IMR-90 (cell line): ENCODE data around the gene RHOF. TPM values are rescaled to one million over a fixed set of nuclear protein-coding genes. Genes with fewer than 3 reads are reported as not detected.

Experiments
- ATAC-seq: fragments of 200-7000 bp; cut with Tn5 transposase; 2 replicates; pipeline ENCODE4 v1.9.1; 2020; ENCODE audit warnings: low read depth, mild to moderate bottlenecking, moderate library complexity
- BruUV-seq: library from RNA; stranded (reverse); fragments of 400-500 nt; replicated peaks from 2 replicates; lab custom pipeline; 2021; lab: Mats Ljungman, UMichigan
- CTCF ChIA-PET: fragments of 300-600 bp; formaldehyde crosslinking; extraction: SDS; loops from one replicate; lab custom pipeline; 2021; ENCODE audit warnings: antibody characterized with exemption; lab: Yijun Ruan, JAX
- POLR2A ChIA-PET: fragments of 300-600 bp; sonication (Branson Sonifier 250); formaldehyde crosslinking; loops from one replicate; lab custom pipeline; 2022; ENCODE audit warnings: antibody characterized with exemption; ENCODE audit not compliant: unreplicated experiment; lab: Charles Lee
- DNase-seq: peaks from one replicate; pipeline ENCODE4 v3.0.0; 2013
- H2AFZ ChIP-seq: replicated peaks from 2 replicates; pipeline ENCODE3; 2013; ENCODE audit warnings: low read length, mild to moderate bottlenecking; ENCODE audit not compliant: poor library complexity
- H2AK5ac ChIP-seq: 2 replicates; pipeline ENCODE4 v1.6.1; 2013; ENCODE audit warnings: low read depth, low read length, inconsistent platforms
- H2AK9ac ChIP-seq: replicated peaks from 2 replicates; pipeline ENCODE3; 2013; ENCODE audit warnings: mild to moderate bottlenecking, low read depth, low read length, moderate library complexity; ENCODE audit not compliant: poor library complexity
- H2BK120ac ChIP-seq: 2 replicates; pipeline ENCODE4 v1.6.1; 2013; ENCODE audit warnings: low read depth, low read length, inconsistent platforms
- H2BK15ac ChIP-seq: 3 replicates; pipeline ENCODE4 v1.6.1; 2013; ENCODE audit warnings: low read depth, low read length, inconsistent platforms
- H2BK20ac ChIP-seq: 2 replicates; pipeline ENCODE4 v1.6.1; 2013; ENCODE audit warnings: low read depth, mild to moderate bottlenecking, inconsistent platforms, low read length, moderate library complexity
- H2BK5ac ChIP-seq: 2 replicates; pipeline ENCODE4 v1.6.1; 2013; ENCODE audit warnings: mild to moderate bottlenecking, low read depth, low read length, inconsistent platforms; ENCODE audit not compliant: poor library complexity, severe bottlenecking
- H3K14ac ChIP-seq: replicated peaks from 2 replicates; pipeline ENCODE4 v1.6.1; 2013; ENCODE audit warnings: low read depth, low read length, inconsistent platforms
- H3K18ac ChIP-seq: 2 replicates; pipeline ENCODE4 v1.6.1; 2013; ENCODE audit warnings: low read depth, low read length, control low read depth
- H3K23ac ChIP-seq: 2 replicates; pipeline ENCODE4 v1.6.1; 2013; ENCODE audit warnings: low read depth, low read length, inconsistent platforms
- H3K27ac ChIP-seq: 2 replicates; pipeline ENCODE4 v1.5.1; 2013; ENCODE audit warnings: mild to moderate bottlenecking, control low read depth, low read length; ENCODE audit not compliant: insufficient read depth
- H3K27me3 ChIP-seq: 2 replicates; pipeline ENCODE4 v1.6.1; 2013; ENCODE audit warnings: low read length; ENCODE audit not compliant: control insufficient read depth, insufficient read depth
- H3K36me3 ChIP-seq: 2 replicates; pipeline ENCODE4 v1.6.1; 2013; ENCODE audit warnings: low read length, mixed read lengths; ENCODE audit not compliant: control insufficient read depth, insufficient read depth
- H3K4ac ChIP-seq: 2 replicates; pipeline ENCODE4 v1.6.1; 2013; ENCODE audit warnings: low read depth, low read length, inconsistent platforms
- H3K4me1 ChIP-seq: 2 replicates; pipeline ENCODE4 v1.6.1; 2013; ENCODE audit warnings: low read length, mixed read lengths; ENCODE audit not compliant: control insufficient read depth, insufficient read depth
- H3K4me2 ChIP-seq: 2 replicates; pipeline ENCODE4 v1.6.1; 2013; ENCODE audit warnings: low read depth, mild to moderate bottlenecking, control low read depth, low read length, moderate library complexity
- H3K4me3 ChIP-seq: 2 replicates; pipeline ENCODE4 v1.5.1; 2013; ENCODE audit warnings: low read depth, mild to moderate bottlenecking, control low read depth, low read length, moderate library complexity; ENCODE audit not compliant: insufficient read depth
- H3K56ac ChIP-seq: 2 replicates; pipeline ENCODE4 v1.6.1; 2013; ENCODE audit warnings: low read length, inconsistent platforms; ENCODE audit not compliant: insufficient read depth; ENCODE audit errors: extremely low read depth
- H3K79me1 ChIP-seq, 2 experiments: 2 replicates each; pipeline ENCODE4 v1.6.1; 2013; ENCODE audit warnings: low read length in 2 of 2, inconsistent platforms in 1 of 2, low read depth in 1 of 2
- H3K9ac ChIP-seq: 2 replicates; pipeline ENCODE4 v1.6.1; 2013; ENCODE audit warnings: low read depth, low read length, control low read depth
- H3K9me1 ChIP-seq: 2 replicates; pipeline ENCODE4 v1.6.1; 2013; ENCODE audit warnings: low read length, inconsistent platforms; ENCODE audit not compliant: insufficient read depth
- H3K9me3 ChIP-seq: 2 replicates; pipeline ENCODE4 v1.6.1; 2013; ENCODE audit warnings: low read length; ENCODE audit not compliant: control insufficient read depth, insufficient read depth
- H4K20me1 ChIP-seq: 2 replicates; pipeline ENCODE4 v1.6.1; 2013; ENCODE audit warnings: low read length, inconsistent platforms; ENCODE audit not compliant: insufficient read depth
- H4K5ac ChIP-seq: 2 replicates; pipeline ENCODE4 v1.6.1; 2013; ENCODE audit warnings: mild to moderate bottlenecking, low read depth, low read length, control low read depth
- H4K8ac ChIP-seq, 2 experiments: 2 replicates each; pipeline ENCODE4 v1.6.1; 2013; ENCODE audit warnings: low read depth in 2 of 2, low read length in 2 of 2, control low read depth in 1 of 2, inconsistent platforms in 1 of 2
- H4K91ac ChIP-seq: 2 replicates; pipeline ENCODE4 v1.6.1; 2013; ENCODE audit warnings: low read depth, low read length, inconsistent platforms; ENCODE audit not compliant: insufficient read depth
- BHLHE40 ChIP-seq: fragments of 150-350 bp; IDR thresholded peaks from 2 replicates; pipeline ENCODE4 v1.6.1; 2016; ENCODE audit warnings: mild to moderate bottlenecking, low read depth, low read length
- CEBPB ChIP-seq: IDR thresholded peaks from 2 replicates; pipeline ENCODE4 v1.6.1; 2012; ENCODE audit warnings: low read depth, low read length, improper control_type of control experiment
- CHD1 ChIP-seq: IDR thresholded peaks from 2 replicates; pipeline ENCODE4 v1.6.1; 2012; ENCODE audit warnings: low read depth, low read length, improper control_type of control experiment
- FOS ChIP-seq: fragments of 150-350 bp; IDR thresholded peaks from 2 replicates; pipeline ENCODE4 v1.6.1; 2016; ENCODE audit warnings: low read depth, low read length
- MAFK ChIP-seq: IDR thresholded peaks from 2 replicates; pipeline ENCODE4 v1.6.1; 2012; ENCODE audit warnings: low read depth, low read length, improper control_type of control experiment
- MAZ ChIP-seq: IDR thresholded peaks from 2 replicates; pipeline ENCODE4 v1.6.1; 2012; ENCODE audit warnings: low read depth, mild to moderate bottlenecking, low read length, improper control_type of control experiment, moderate library complexity, borderline replicate concordance
- MXI1 ChIP-seq: IDR thresholded peaks from 2 replicates; pipeline ENCODE4 v1.6.1; 2012; ENCODE audit warnings: low read depth, mild to moderate bottlenecking, low read length, moderate library complexity, borderline replicate concordance
- NFE2L2 ChIP-seq: fragments of 150-350 bp; IDR thresholded peaks from 2 replicates; pipeline ENCODE4 v1.6.1; 2016; ENCODE audit warnings: low read depth, mild to moderate bottlenecking, low read length
- POLR2A ChIP-seq: IDR thresholded peaks from 2 replicates; pipeline ENCODE4 v1.6.1; 2012; ENCODE audit warnings: mild to moderate bottlenecking, low read depth, low read length
- RAD21 ChIP-seq: IDR thresholded peaks from 2 replicates; pipeline ENCODE4 v1.6.1; 2012; ENCODE audit warnings: low read length, improper control_type of control experiment
- RCOR1 ChIP-seq: IDR thresholded peaks from 2 replicates; pipeline ENCODE4 v1.6.1; 2012; ENCODE audit warnings: mild to moderate bottlenecking, low read length, improper control_type of control experiment; ENCODE audit not compliant: insufficient replicate concordance
- RFX5 ChIP-seq: IDR thresholded peaks from 2 replicates; pipeline ENCODE4 v1.8.0; 2012; ENCODE audit warnings: low read depth, mild to moderate bottlenecking, low read length, moderate library complexity
- SMC3 ChIP-seq: fragments of 150-350 bp; IDR thresholded peaks from 2 replicates; pipeline ENCODE4 v1.6.1; 2016; ENCODE audit warnings: low read depth, mild to moderate bottlenecking, antibody characterized with exemption, low read length, moderate library complexity
- WGBS, 2 experiments: methylation state at CpG; one replicate each; pipeline versions ENCODE4 v1.1.5 to v1.1.7; 2013; ENCODE audit warnings: missing lambda C conversion rate in 2 of 2; ENCODE audit not compliant: insufficient read length in 1 of 2; ENCODE audit errors: extremely low coverage in 2 of 2; 5-methylcytosine and 5-hydroxymethylcytosine counted together
- dilution Hi-C: fragments of 300-500 bp; cut with HindIII; formaldehyde crosslinking; loops from one replicate; pipeline ENCODE4 v1.14.3; 2018; ENCODE audit warnings: low sequenced_read_pairs; ENCODE audit not compliant: unreplicated experiment
- in situ Hi-C: fragments of 300-500 bp; cut with MboI; formaldehyde crosslinking; loops from 3 replicates; pipeline ENCODE4 v1.14.3; 2019; ENCODE audit warnings: low sequenced_read_pairs, inconsistent platforms, mixed read lengths
- intact Hi-C: fragments of 100-400 bp; cut with micrococcal nuclease; formaldehyde crosslinking; loops from 2 replicates; pipeline ENCODE4 v1.10.0; 2022
- polyA plus RNA-seq, 3 experiments: library from polyadenylated mRNA; depleted of rRNA; stranded (reverse); fragments of >200 nt; gene quantifications; 2 replicates each; pipeline ENCODE4 v1.2.3, GENCODE V29; 2012; ENCODE audit warnings: low replicate concordance in 1 of 3
- total RNA-seq: library from RNA; depleted of rRNA; stranded (reverse); fragments of >200 nt; gene quantifications from 2 replicates; pipeline ENCODE4 v1.2.3, GENCODE V29; 2012
- TF ChIP-seq, protein P1 (sequence below): conservative IDR thresholded peaks from 2 replicates; pipeline ENCODE4 v1.5.1; 2012; ENCODE audit warnings: mild to moderate bottlenecking, low read depth, low read length, improper control_type of control experiment
- TF ChIP-seq, protein P2 (sequence below): fragments of 150-350 bp; IDR thresholded peaks from 2 replicates; pipeline ENCODE4 v1.6.1; 2017; ENCODE audit warnings: mild to moderate bottlenecking, antibody characterized with exemption, low read length, low read depth
- TF ChIP-seq, protein P3 (sequence below): fragments of 150-350 bp; IDR thresholded peaks from 2 replicates; pipeline ENCODE4 v1.6.1; 2016; ENCODE audit warnings: low read depth, mild to moderate bottlenecking, low read length, moderate library complexity, borderline replicate concordance

Gene RHOF
- total and polyA plus RNA-seq, 2 of the 4 experiments (the other 2 are of a cell fraction): 3.0 to 5.1 TPM

DNA sequence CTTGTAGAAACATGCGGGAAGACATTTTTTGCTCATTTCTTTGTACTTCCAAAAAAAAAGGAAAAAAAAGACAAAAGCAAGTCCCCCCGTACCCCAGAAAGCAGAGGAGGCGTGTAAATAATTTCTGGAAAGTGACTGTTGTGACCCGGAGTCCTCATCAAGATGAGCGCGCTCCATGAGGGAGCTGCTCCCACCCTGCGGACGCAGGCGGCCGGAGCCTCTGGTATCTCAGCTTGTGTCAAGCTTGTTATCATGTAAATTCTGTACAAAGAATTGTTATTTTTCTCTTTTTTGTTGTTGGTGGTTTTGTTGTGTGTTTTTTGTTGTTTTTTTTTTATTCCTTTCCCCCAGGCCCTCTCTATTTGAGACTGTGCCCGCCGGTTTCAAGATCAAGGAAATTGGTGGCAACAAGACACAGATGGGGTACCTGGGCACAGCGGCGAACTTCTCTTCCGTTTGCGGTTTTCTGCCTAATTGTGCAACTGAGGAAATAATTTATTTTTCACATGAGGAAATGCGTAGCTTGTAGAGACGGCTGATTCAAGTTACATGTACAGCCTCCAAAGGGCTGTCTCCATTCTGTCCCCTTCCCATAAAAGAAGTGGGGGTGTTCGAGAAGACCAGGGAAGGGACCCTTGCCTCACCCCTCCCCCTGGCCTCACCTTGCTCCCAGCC is 38.2 kb upstream of the RHOF start:
- no peak overlapping the region for H3K9ac ChIP-seq
- no peak overlapping the region for H3K18ac ChIP-seq
- ChIA-PET POLR2A (interaction anchor here (0.5 kb wide), 1 partner anchor 1514 kb away, joined by 6 read pairs; no protein-coding TSS in a partner anchor), CTCF (no interaction called here)
- H2AK5ac ChIP-seq: no peak overlapping the region
- no peak overlapping the region for H3K56ac ChIP-seq
- H4K5ac ChIP-seq: no peak overlapping the region
- no peak overlapping the region for H2AK9ac ChIP-seq
- no peak overlapping the region for H3K4ac ChIP-seq
- H2BK20ac ChIP-seq: no peak overlapping the region
- H3K27ac ChIP-seq: no peak overlapping the region
- no peak overlapping the region for H2BK120ac ChIP-seq
- H3K23ac ChIP-seq: no peak overlapping the region
- H3K4me2 ChIP-seq: no peak overlapping the region
- H3K9me1 ChIP-seq: no peaks in the 10 kb centered on the region
- ATAC-seq (no peak), DNase-seq (no peak)
- TF ChIP-seq FOS (no peak), CHD1 (no peak), MAZ (no peak), SMC3 (no peak), NFE2L2 (no peak), RCOR1 (no peak), MAFK (no peak), BHLHE40 (no peak), MXI1 (no peak), RFX5 (no peak), CEBPB (no peak), RAD21 (no peak), POLR2A (no peak)
- TF ChIP-seq, protein P1, sequence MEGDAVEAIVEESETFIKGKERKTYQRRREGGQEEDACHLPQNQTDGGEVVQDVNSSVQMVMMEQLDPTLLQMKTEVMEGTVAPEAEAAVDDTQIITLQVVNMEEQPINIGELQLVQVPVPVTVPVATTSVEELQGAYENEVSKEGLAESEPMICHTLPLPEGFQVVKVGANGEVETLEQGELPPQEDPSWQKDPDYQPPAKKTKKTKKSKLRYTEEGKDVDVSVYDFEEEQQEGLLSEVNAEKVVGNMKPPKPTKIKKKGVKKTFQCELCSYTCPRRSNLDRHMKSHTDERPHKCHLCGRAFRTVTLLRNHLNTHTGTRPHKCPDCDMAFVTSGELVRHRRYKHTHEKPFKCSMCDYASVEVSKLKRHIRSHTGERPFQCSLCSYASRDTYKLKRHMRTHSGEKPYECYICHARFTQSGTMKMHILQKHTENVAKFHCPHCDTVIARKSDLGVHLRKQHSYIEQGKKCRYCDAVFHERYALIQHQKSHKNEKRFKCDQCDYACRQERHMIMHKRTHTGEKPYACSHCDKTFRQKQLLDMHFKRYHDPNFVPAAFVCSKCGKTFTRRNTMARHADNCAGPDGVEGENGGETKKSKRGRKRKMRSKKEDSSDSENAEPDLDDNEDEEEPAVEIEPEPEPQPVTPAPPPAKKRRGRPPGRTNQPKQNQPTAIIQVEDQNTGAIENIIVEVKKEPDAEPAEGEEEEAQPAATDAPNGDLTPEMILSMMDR: no peak
- TF ChIP-seq, protein P2, sequence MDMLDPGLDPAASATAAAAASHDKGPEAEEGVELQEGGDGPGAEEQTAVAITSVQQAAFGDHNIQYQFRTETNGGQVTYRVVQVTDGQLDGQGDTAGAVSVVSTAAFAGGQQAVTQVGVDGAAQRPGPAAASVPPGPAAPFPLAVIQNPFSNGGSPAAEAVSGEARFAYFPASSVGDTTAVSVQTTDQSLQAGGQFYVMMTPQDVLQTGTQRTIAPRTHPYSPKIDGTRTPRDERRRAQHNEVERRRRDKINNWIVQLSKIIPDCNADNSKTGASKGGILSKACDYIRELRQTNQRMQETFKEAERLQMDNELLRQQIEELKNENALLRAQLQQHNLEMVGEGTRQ: no peak
- TF ChIP-seq, protein P3, sequence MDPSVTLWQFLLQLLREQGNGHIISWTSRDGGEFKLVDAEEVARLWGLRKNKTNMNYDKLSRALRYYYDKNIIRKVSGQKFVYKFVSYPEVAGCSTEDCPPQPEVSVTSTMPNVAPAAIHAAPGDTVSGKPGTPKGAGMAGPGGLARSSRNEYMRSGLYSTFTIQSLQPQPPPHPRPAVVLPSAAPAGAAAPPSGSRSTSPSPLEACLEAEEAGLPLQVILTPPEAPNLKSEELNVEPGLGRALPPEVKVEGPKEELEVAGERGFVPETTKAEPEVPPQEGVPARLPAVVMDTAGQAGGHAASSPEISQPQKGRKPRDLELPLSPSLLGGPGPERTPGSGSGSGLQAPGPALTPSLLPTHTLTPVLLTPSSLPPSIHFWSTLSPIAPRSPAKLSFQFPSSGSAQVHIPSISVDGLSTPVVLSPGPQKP: no peak
- H2BK15ac ChIP-seq: no peak overlapping the region
- no peak overlapping the region for H2BK5ac ChIP-seq
- H3K36me3 ChIP-seq: peaks cover 45% of the 10 kb centered on the region
- dilution Hi-C loops (no loop called here), intact Hi-C loops (no loop called here), in situ Hi-C loops (no loop called here)
- H4K8ac ChIP-seq: no peak overlapping the region
- H3K4me1 ChIP-seq: no peaks in the 10 kb centered on the region
- peaks cover 7 to 23% of the 10 kb centered on the region in 2 experiments for H3K79me1 ChIP-seq
- 97% methylated on average over 5 of the region's 19 CpGs; no CpG with 5 or more reads in 1 of the 2 experiments for WGBS, 2 experiments
- H3K4me3 ChIP-seq: no peak overlapping the region
- no peak overlapping the region for H3K14ac ChIP-seq
- no peak overlapping the region for H4K91ac ChIP-seq
- peaks cover 6% of the 10 kb centered on the region; the same call in 1 of the 2 replicates for H4K20me1 ChIP-seq
- H3K9me3 ChIP-seq: no peaks in the 10 kb centered on the region
- no peak overlapping the region for H2AFZ ChIP-seq
- no peaks in the 10 kb centered on the region for H3K27me3 ChIP-seq
- no TSS peak for BruUV-seq
